H1 (cell line): ENCODE results near the gene NEBL.

ENCODE experiments used
- ATF2 ChIP-seq: IDR thresholded peaks from 2 replicates; pipeline ENCODE4 v1.6.1; 2012; ENCODE audit warnings: low read length, inconsistent platforms
- CBX5 ChIP-seq: fragments of 300-800, 300-1000 bp; sonication (generic); IDR thresholded peaks from 2 replicates; pipeline ENCODE4 v1.7.1; 2016; ENCODE audit warnings: antibody characterized with exemption, low read length, low read depth
- CHD1 ChIP-seq: IDR thresholded peaks from 2 replicates; pipeline ENCODE4 v1.6.1; 2012; ENCODE audit warnings: low read depth, low read length, improper control_type of control experiment
- CREB1 ChIP-seq: IDR thresholded peaks from 2 replicates; pipeline ENCODE4 v1.6.1; 2012; ENCODE audit warnings: inconsistent platforms
- CTCF ChIP-seq, 3 experiments: IDR thresholded peaks; 1 replicate in 2 of 3; 2 replicates in 1 of 3; pipeline versions ENCODE4 v1.5.1 to v1.6.1; 2011; ENCODE audit warnings: low read length in 3 of 3, mild to moderate bottlenecking in 3 of 3, inconsistent platforms in 2 of 3, low read depth in 1 of 3, moderate library complexity in 1 of 3; ENCODE audit not compliant: insufficient read depth in 1 of 3; ENCODE audit errors: control extremely low read depth in 1 of 3
- EGR1 ChIP-seq: IDR thresholded peaks from 2 replicates; pipeline ENCODE4 v1.6.1; 2011; ENCODE audit warnings: low read depth, low read length, borderline replicate concordance
- EZH2 ChIP-seq: fragments of 200-600 bp; sonication (generic); IDR thresholded peaks from 2 replicates; pipeline ENCODE4 v1.7.1; 2012; ENCODE audit warnings: low read depth, mild to moderate bottlenecking, moderate library complexity, low read length, inconsistent platforms; ENCODE audit not compliant: severe bottlenecking
- HDAC2 ChIP-seq, 2 experiments: fragments of 300-600 bp in 1 of 2; sonication (generic) in 1 of 2; IDR thresholded peaks; 2 replicates each; pipeline ENCODE4 v1.6.1; 2011 to 2012; ENCODE audit warnings: low read depth in 2 of 2, low read length in 2 of 2, mild to moderate bottlenecking in 2 of 2, moderate library complexity in 2 of 2, borderline replicate concordance in 1 of 2, inconsistent platforms in 1 of 2
- KDM5A ChIP-seq: fragments of 200-600 bp; IDR thresholded peaks from 2 replicates; pipeline ENCODE4 v1.7.1; 2012; ENCODE audit warnings: mild to moderate bottlenecking, low read length, inconsistent platforms, mixed read lengths
- POLR2A ChIP-seq, 2 experiments: IDR thresholded peaks; 1 replicate in 1 of 2; 2 replicates in 1 of 2; pipeline ENCODE4 v1.6.1; 2011; ENCODE audit warnings: low read depth in 2 of 2, low read length in 2 of 2, mild to moderate bottlenecking in 2 of 2; ENCODE audit errors: control extremely low read depth in 1 of 2
- POLR2AphosphoS5 ChIP-seq: IDR thresholded peaks from 2 replicates; pipeline ENCODE4 v1.6.1; 2011; ENCODE audit warnings: low read depth, low read length
- SRF ChIP-seq: IDR thresholded peaks from 2 replicates; pipeline ENCODE4 v1.6.1; 2011; ENCODE audit warnings: mild to moderate bottlenecking, low read depth, low read length, moderate library complexity
- TAF1 ChIP-seq: IDR thresholded peaks from 2 replicates; pipeline ENCODE4 v1.6.1; 2011; ENCODE audit warnings: mild to moderate bottlenecking, low read depth, low read length
- YY1 ChIP-seq: IDR thresholded peaks from 2 replicates; pipeline ENCODE4 v1.6.1; 2011; ENCODE audit warnings: low read depth, mild to moderate bottlenecking, low read length

GRCh38 chr10:20765066-20765465 is 132.0 kb downstream of the NEBL start:
- TF ChIP-seq POLR2AphosphoS5 (no peak), POLR2A (IDR thresholded peaks at IDR 0.05; ENCODE audit: control extremely low read depth in 1 of 2, low read depth in 2 of 2, low read length in 2 of 2) (no peak), CTCF (IDR thresholded peaks at IDR 0.05; ENCODE audit: control extremely low read depth in 1 of 3, insufficient read depth in 1 of 3, low read depth in 1 of 3, low read length in 3 of 3) (no peak), EGR1 (no peak), SRF (no peak), HDAC2 (IDR thresholded peaks at IDR 0.05; ENCODE audit: borderline replicate concordance in 1 of 2, low read depth in 2 of 2, low read length in 2 of 2) (no peak), CHD1 (no peak), EZH2 (no peak), CBX5 (no peak), TAF1 (no peak), ATF2 (no peak), YY1 (no peak), CREB1 (no peak), KDM5A (no peak)
